Mononuclear cell (primary cell): ENCODE measurements around the gene KCNH3. TPM values are rescaled to one million over a fixed set of nuclear protein-coding genes. Genes with fewer than 3 reads are reported as not detected.
A peak's percentile ranks its signal among the peaks of the same experiment; 100 is the strongest.

Source experiments
- H3K27me3 ChIP-seq: 2 replicates; pipeline ENCODE4 v1.6.0; 2011; ENCODE audit warnings: low read length, control low read depth; ENCODE audit not compliant: insufficient read depth
- H3K4me1 ChIP-seq: 2 replicates; pipeline ENCODE4 v1.5.1; 2011; ENCODE audit warnings: mild to moderate bottlenecking, low read length, control low read depth; ENCODE audit not compliant: insufficient read depth
- H3K4me3 ChIP-seq: 2 replicates; pipeline ENCODE4 v1.5.1; 2011; ENCODE audit warnings: mild to moderate bottlenecking, low read length, moderate library complexity
- H3K9me3 ChIP-seq: 2 replicates; pipeline ENCODE4 v1.5.1; 2011; ENCODE audit warnings: low read depth, mild to moderate bottlenecking, control low read depth, low read length
- total RNA-seq: library from RNA; depleted of rRNA; stranded (reverse); fragments of >200 nt; gene quantifications from one replicate; pipeline ENCODE4 v1.2.3, GENCODE V29; 2012

Gene KCNH3
- total RNA-seq, 1 donor, result 2.1 TPM

- Histone ChIP-seq H3K9me3 (no peaks in the 10 kb centered on the region), H3K4me1 (no peaks in the 10 kb centered on the region), H3K4me3 (no peak overlapping the region), H3K27me3 (no peaks in the 10 kb centered on the region)
Observed at GRCh38 chr12:49558526-49558925, 19.7 kb downstream of the KCNH3 start.

DNA sequence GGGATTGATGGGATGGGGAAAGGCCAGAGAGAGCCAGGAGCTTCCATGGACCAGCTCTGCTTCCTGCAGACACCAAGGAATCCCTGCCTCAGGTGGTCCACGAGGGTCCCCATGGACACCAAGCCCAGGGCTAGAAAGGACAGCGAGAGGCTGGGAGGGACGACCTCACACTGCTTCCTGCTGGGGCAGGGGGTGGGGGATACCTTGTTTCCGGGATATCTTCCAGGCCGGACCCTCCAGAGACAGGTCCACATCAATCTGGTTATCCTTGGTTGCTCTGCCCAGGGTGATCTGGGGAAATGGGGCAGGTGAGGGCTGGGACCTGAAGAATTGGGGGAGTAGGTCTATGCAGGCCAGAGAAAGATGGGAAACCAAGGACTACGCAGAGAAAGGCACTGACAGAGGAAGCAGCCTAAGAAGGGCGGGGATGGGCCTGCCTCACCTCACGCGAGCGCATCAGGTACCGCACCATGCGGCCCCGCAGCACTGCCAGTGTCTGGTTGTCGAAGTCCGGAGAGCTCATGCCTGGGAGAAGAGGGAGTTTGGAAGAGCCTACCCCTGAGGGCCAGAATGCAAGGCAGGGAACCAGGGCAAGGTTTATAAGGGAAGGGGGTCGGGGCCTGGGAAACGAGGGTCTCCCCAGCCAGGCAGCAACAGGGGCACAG is 20.3 kb downstream of the KCNH3 start:
- Histone ChIP-seq H3K4me3 (no peak overlapping the region), H3K9me3 (no peaks in the 10 kb centered on the region), H3K27me3 (no peaks in the 10 kb centered on the region), H3K4me1 (peaks cover 2% of the 10 kb centered on the region)

DNA sequence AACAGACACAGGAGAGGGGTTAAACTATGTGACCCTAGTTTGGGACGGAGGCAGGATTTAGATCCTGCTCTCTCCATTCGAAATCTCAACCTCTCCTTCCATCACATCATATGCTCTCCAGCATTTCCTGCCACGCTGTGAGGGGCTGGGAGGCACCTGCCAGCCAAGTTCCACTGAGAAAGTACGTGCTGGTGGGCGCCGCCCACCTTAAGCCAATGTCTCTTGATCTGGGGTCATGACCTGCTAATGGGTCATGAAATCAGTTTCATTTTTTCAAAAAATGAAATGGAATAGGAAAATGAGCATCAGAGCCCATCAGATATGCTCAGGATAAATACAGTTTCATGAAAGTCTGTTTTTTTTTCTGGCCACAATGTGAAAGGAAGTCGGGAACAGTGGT is 21.9 kb downstream of the KCNH3 start:
- peaks cover 18% of the 10 kb centered on the region for H3K4me1 ChIP-seq
- H3K9me3 ChIP-seq, result no peaks in the 10 kb centered on the region
- no peaks in the 10 kb centered on the region for H3K27me3 ChIP-seq
- H3K4me3 ChIP-seq, result no peak overlapping the region

- H3K27me3 ChIP-seq, result no peaks in the 10 kb centered on the region
- no peak overlapping the region for H3K4me3 ChIP-seq
- H3K9me3 ChIP-seq, result no peaks in the 10 kb centered on the region
- peaks cover 31% of the 10 kb centered on the region for H3K4me1 ChIP-seq
Observed at GRCh38 chr12:49562233-49562632, 23.4 kb downstream of the KCNH3 start.

DNA sequence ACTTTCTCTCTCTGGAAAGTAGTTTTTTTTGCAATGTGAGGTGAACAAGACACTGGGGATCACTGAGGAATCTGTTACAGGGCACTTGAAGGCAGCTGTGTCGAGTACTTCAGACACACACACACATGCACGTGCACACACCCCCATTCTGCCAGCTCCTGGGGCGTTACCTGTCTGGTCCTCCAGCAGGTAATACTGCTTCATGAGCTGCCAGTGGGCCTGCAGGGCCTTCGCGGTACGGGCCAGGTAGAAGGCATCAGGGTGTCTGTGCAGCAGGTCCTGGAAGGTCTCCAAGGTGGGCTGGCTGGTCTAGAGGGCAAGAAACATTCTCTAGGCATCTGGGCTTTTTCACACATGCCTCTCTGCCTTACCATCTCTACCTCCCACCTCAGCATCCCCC is 24.0 kb downstream of the KCNH3 start:
- Histone ChIP-seq H3K4me1 (peaks cover 34% of the 10 kb centered on the region), H3K27me3 (no peaks in the 10 kb centered on the region), H3K4me3 (no peak overlapping the region), H3K9me3 (no peaks in the 10 kb centered on the region)

DNA sequence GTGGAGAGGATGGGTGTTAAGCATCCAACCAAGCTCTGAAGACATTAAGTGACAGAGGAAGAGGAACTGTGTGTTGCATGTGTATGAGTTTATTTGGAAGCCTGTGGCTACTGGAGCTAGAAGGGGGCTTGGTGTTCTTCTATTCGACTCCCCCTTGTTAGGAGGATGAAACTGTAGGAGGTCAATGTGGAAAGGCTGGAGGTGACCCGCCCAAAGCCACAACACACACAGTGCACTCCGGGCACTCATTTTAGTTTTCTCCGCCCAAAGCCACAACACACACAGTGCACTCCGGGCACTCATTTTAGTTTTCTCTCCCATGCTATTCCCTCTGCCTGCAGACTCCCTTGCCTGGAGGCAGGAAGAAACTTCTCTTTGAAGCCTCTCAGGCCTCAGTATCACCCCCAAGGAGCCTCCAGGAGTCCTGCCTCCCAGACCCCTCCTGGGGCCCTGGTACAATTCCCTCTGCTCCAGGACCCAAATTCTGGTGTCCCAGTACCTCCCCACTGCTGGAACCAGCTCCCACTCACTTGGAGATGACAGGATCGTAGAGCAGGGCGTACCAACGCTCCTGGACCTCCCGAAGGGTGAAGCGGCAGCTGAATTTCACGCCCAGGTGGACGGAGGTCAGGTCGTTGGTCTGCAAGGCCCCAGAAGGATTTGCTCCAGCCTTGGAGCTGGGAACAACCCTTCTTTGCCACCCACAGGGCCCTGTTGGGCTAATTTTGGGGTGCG is 25.3 kb downstream of the KCNH3 start:
- no peaks in the 10 kb centered on the region for H3K9me3 ChIP-seq
- H3K4me1 ChIP-seq, result peaks cover 41% of the 10 kb centered on the region
- no peak overlapping the region for H3K4me3 ChIP-seq

DNA sequence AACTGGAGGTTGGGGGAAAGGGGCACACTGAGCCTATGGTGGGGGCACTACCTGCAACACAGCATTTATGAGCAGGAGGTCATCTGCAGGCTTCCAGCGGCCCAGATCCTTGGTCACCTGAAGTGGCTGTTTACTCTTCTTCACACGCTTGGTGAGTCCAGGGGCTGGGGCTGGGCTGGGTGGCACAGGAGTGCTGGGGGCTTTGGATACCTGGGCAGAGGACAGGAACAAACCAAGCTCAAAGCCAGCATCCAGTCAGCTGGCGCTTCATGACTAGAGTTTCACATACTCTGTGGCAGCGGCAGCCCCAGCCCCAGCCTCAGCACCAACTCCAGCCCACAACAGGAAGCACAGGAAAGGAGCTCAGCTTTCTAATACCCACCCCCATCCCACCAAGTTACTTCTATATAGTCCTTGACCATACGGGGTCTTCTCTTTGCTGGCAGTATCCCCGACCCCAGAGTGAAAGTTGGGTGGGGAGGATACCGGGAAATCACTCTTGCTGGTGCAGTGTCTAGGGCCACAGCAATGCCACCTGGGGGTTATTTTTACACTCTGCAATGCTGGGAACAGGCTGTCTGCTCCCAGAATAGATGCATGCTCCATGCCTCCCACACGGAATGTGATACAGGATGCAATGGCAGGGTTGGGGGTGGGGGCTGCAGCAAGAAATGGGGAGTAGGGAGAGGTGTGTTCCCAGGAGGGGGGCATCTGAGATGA is 26.0 kb downstream of the KCNH3 start:
- Histone ChIP-seq H3K4me3 (no peak overlapping the region), H3K9me3 (no peaks in the 10 kb centered on the region), H3K27me3 (no peaks in the 10 kb centered on the region), H3K4me1 (peaks cover 44% of the 10 kb centered on the region)

More for the DNA sequence above, 25.3 kb downstream of the KCNH3 start:
- H3K27me3 ChIP-seq, result no peaks in the 10 kb centered on the region

DNA sequence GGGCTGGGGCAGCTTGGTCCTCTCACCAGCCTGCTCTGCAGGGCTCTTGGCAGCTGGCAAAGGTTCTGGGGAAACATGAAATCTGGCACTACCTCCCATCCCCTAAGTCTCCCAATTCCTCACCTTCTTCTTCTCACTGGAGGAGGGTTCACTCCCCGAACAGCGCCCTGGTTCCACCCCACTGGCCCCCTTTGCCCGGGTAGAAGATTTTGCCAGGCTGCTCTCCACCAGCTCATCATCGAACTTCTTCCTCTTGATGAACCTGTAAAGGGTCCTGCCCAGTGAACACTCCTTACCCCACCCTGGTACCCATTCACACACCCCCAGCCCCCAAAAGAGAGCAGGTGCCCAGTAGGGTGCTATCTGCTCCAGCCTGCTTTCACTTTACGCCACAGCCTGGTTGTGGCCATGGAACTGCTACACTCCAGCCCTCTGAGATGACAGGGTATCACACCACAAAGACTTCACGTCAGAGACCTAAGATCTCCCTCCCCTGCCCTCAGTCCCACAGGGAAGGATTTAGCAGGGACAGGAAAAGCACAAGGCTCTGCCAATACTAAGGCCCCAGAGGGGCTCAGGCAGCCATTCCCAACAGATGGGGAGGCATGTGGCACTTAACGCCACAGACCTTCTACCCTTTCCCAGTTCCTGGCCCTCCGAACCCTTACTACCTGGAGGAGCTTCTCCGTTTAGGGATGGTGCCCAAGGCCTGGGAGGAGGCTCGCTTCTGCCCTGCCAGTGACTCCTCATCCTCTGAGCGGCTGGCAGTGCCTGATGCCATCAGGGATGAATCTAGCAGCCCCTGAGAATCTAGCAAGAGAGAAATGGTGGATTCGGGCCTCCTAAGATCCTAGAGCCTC is 26.8 kb downstream of the KCNH3 start:
- Histone ChIP-seq H3K9me3 (no peaks in the 10 kb centered on the region), H3K4me3 (no peak overlapping the region), H3K4me1 (peaks cover 47% of the 10 kb centered on the region), H3K27me3 (no peaks in the 10 kb centered on the region)

- peaks cover 47% of the 10 kb centered on the region for H3K4me1 ChIP-seq
- H3K4me3 ChIP-seq, result no peak overlapping the region
- no peaks in the 10 kb centered on the region for H3K27me3 ChIP-seq
- no peaks in the 10 kb centered on the region for H3K9me3 ChIP-seq
Observed at GRCh38 chr12:49566361-49566760, 27.5 kb downstream of the KCNH3 start.

- Histone ChIP-seq H3K27me3 (no peaks in the 10 kb centered on the region), H3K9me3 (no peaks in the 10 kb centered on the region), H3K4me1 (peaks cover 47% of the 10 kb centered on the region), H3K4me3 (peak overlapping the region; percentile 86)
Observed at GRCh38 chr12:49567302-49567610, 28.4 kb downstream of the KCNH3 start.

- peak within 1 kb of the TSS; percentile 86 for H3K4me3 ChIP-seq
- H3K4me1 ChIP-seq, result peaks cover 47% of the 10 kb centered on the region
- no peaks in the 10 kb centered on the region for H3K9me3 ChIP-seq
- no peaks in the 10 kb centered on the region for H3K27me3 ChIP-seq
Observed at GRCh38 chr12:49567611-49568441, 29.0 kb downstream of the KCNH3 start, which contains the start of gene MCRS1. Gene MCRS1 (minus strand): TSS chr12:49568142. CDS start chr12:49566731, 1,411 bp downstream.

DNA sequence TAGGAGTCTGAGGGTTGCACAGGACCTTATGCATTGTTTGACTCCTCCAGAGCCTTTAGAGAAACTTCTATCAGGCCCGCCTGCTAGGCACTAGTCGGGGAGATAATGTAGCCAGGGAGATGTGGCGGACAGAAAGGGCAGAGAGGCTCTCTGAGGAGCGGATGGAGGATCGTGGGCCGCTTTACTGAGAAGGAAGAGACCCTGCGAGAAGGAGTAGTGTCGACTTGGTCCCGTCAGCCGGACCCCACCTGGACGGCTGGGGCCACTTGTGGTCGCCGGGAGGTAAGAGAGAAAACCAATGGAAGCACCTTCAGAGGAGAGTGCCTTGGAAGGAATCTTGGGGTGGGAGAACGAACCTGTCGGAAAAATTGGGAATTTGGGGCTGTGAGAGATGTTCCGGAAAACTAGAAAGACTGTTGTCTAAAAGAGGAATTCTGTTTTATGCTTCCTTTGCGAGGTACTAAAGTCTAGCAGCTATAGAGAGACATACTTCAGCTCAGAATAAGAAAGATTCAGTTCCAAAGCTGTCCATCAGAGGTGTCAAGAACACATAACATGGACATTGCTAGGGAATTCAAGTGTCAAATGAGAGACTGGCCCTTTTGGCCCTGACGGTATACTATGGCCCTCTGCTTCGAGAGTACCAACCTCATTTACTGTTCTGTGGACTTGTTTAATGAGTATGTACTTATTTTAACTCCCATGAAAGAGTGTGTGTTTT is 29.8 kb downstream of the KCNH3 start:
- peak overlapping the region; percentile 86 for H3K4me3 ChIP-seq
- no peaks in the 10 kb centered on the region for H3K27me3 ChIP-seq
- no peaks in the 10 kb centered on the region for H3K9me3 ChIP-seq
- H3K4me1 ChIP-seq, result peaks cover 47% of the 10 kb centered on the region

DNA sequence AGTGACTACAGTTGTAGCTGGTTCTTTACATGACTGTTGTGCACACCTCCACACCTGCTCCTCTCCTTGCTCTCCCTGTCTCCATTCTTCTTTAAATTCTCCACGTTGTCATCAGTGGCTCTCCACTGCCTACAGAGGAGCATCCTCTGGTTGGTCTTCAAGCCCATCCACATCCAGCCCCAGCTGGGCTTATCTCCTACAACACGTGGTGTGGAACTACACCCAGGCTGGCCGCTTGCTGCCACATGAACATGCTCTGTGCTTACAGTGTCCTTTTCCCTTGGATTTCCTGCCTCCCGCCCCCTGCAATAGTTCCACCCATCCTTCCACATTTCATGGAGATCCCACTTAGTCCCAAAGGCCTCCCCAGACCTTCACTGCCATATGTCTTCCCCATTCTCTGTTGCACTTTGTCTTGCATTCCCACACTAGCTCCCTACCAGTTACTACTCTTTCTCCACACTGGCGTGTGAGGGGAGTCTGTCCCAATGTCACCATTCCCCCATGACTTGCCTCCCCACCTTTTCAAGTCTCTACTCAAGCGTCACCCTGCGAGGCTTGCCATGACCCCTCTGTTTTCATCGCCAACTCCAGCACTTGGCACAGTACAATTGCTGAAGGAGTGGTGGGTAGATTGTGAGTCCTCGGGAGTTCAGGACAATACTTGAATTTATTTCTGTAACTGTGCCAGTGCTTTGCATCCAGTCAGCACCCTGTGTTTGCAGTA is 38.9 kb downstream of the KCNH3 start:
- no peaks in the 10 kb centered on the region for H3K27me3 ChIP-seq
- H3K9me3 ChIP-seq, result no peaks in the 10 kb centered on the region
- H3K4me3 ChIP-seq, result no peak overlapping the region
- no peaks in the 10 kb centered on the region for H3K4me1 ChIP-seq
